Measurements from ENCODE around the gene SLC9A9.
"Not testable (repeated sequence)": the region's sequence is repeated elsewhere in the genome, so short reads cannot be mapped to it uniquely, and the experiment has no call there.

The SLC9A9 gene

GRCh38 chr3:143808030-143808429 lies 40.2 kb downstream of the SLC9A9 start:
- DNase-seq, result no peak

- no peak for DNase-seq
These were observed 42.2 kb downstream of the SLC9A9 start for GRCh38 chr3:143806038-143806437.

- DNase-seq, result not testable (repeated sequence)
These were observed 42.8 kb downstream of the SLC9A9 start for GRCh38 chr3:143805476-143805875.

- DNase-seq, result not testable (repeated sequence)
These were observed 47.2 kb downstream of the SLC9A9 start for GRCh38 chr3:143801046-143801445.

- DNase-seq, result not testable (repeated sequence)
These were observed 50.1 kb downstream of the SLC9A9 start for GRCh38 chr3:143798151-143798550.

- no peak for DNase-seq
These were observed 52.4 kb downstream of the SLC9A9 start for GRCh38 chr3:143795874-143796273.

- DNase-seq, result no peak
These were observed 53.3 kb downstream of the SLC9A9 start for GRCh38 chr3:143794793-143795462.

GRCh38 chr3:143793971-143794370 lies 54.3 kb downstream of the SLC9A9 start:
- DNase-seq, result no peak

GRCh38 chr3:143791386-143791785 lies 56.9 kb downstream of the SLC9A9 start:
- no peak for DNase-seq

- DNase-seq, result peak; percentile 56
These were observed 61.8 kb downstream of the SLC9A9 start for GRCh38 chr3:143786219-143787191.

- DNase-seq, result peak; percentile 8
These were observed 63.8 kb downstream of the SLC9A9 start for GRCh38 chr3:143784446-143784845.

GRCh38 chr3:143783851-143784370 lies 64.4 kb downstream of the SLC9A9 start:
- no peak for DNase-seq

- peak; percentile 29 for DNase-seq
These were observed 72.8 kb downstream of the SLC9A9 start for GRCh38 chr3:143775459-143775858.

GRCh38 chr3:143771939-143772338 lies 76.3 kb downstream of the SLC9A9 start:
- no peak for DNase-seq

GRCh38 chr3:143771258-143771657 lies 77.0 kb downstream of the SLC9A9 start:
- no peak for DNase-seq

GRCh38 chr3:143770391-143770790 lies 77.9 kb downstream of the SLC9A9 start:
- DNase-seq, result no peak

GRCh38 chr3:143769616-143770015 lies 78.7 kb downstream of the SLC9A9 start:
- peak; percentile 11 for DNase-seq

GRCh38 chr3:143764840-143765239 lies 83.4 kb downstream of the SLC9A9 start:
- DNase-seq, result no peak

- no peak for DNase-seq
These were observed 84.6 kb downstream of the SLC9A9 start for GRCh38 chr3:143763564-143764162.

GRCh38 chr3:143757691-143758090 lies 90.6 kb downstream of the SLC9A9 start:
- no peak for DNase-seq

GRCh38 chr3:143755978-143756377 lies 92.3 kb downstream of the SLC9A9 start:
- DNase-seq, result no peak

- DNase-seq, result no peak
These were observed 94.2 kb downstream of the SLC9A9 start for GRCh38 chr3:143754090-143754489.

GRCh38 chr3:143753456-143753855 lies 94.8 kb downstream of the SLC9A9 start:
- DNase-seq, result no peak
